Upper lobe of right lung (tissue), 1 donor: ENCODE measurements around the gene LINGO3. TPM values are rescaled to one million over a fixed set of nuclear protein-coding genes. Genes with fewer than 3 reads are reported as not detected.

ENCODE experiments used
- ATAC-seq: fragments of 200-7000 bp; cut with Tn5 transposase; one replicate; pipeline ENCODE4 v1.9.1; 2020; ENCODE audit warnings: mild to moderate bottlenecking, moderate library complexity
- DNase-seq: peaks from one replicate; pipeline ENCODE4 v3.0.0-alpha.2; 2020
- H3K27ac ChIP-seq: fragments of 200-600 bp; one replicate; pipeline ENCODE4 v1.8.0; 2022
- H3K27me3 ChIP-seq: fragments of 200-600 bp; one replicate; pipeline ENCODE4 v1.8.0; 2022; ENCODE audit warnings: mild to moderate bottlenecking
- H3K36me3 ChIP-seq: fragments of 200-600 bp; one replicate; pipeline ENCODE4 v1.8.0; 2022
- H3K4me1 ChIP-seq: fragments of 200-600 bp; one replicate; pipeline ENCODE4 v1.8.0; 2022
- H3K4me3 ChIP-seq: fragments of 200-600 bp; one replicate; pipeline ENCODE4 v1.8.0; 2022; ENCODE audit warnings: mild to moderate bottlenecking
- H3K9me3 ChIP-seq: fragments of 200-600 bp; one replicate; pipeline ENCODE4 v1.8.0; 2022
- CTCF ChIP-seq: fragments of 200-600 bp; IDR thresholded peaks from one replicate; pipeline ENCODE4 v1.8.0; 2022; ENCODE audit warnings: antibody characterized with exemption
- intact Hi-C: fragments of 100-400 bp; cut with DNase I; formaldehyde crosslinking; loops from one replicate; pipeline ENCODE4 v1.11.0; 2022
- total RNA-seq: library from RNA; stranded (reverse); fragmentation: NEBNext Ultra II Directional; extraction: Animal tissue kit (Norgen Biotek cat#: 25700); gene quantifications from one replicate; pipeline ENCODE4 v1.2.1, GENCODE V29; 2021
- donor health status: DM: no; HTN: yes; CAD: no; lungs with severe emphysema.

The LINGO3 gene
- total RNA-seq, 1 donor from 2014 or later, result not detected

GRCh38 chr19:2320939-2321338 is 13.0 kb upstream of the LINGO3 start:
- Histone ChIP-seq H3K27ac (no peak overlapping the region), H3K9me3 (no peaks in the 10 kb centered on the region), H3K27me3 (no peaks in the 10 kb centered on the region), H3K4me1 (no peaks in the 10 kb centered on the region), H3K36me3 (peaks cover 29% of the 10 kb centered on the region), H3K4me3 (no peak overlapping the region)
- TF ChIP-seq CTCF, result no peak
- DNase-seq (no peak), ATAC-seq (no peak)
- intact Hi-C loops, result no loop called here

GRCh38 chr19:2320049-2320448 is 12.1 kb upstream of the LINGO3 start:
- intact Hi-C loops, result no loop called here

GRCh38 chr19:2319551-2319950 is 11.6 kb upstream of the LINGO3 start:
- Histone ChIP-seq H3K4me3 (no peak overlapping the region), H3K27me3 (no peaks in the 10 kb centered on the region), H3K4me1 (no peaks in the 10 kb centered on the region), H3K27ac (no peak overlapping the region), H3K9me3 (no peaks in the 10 kb centered on the region), H3K36me3 (peaks cover 18% of the 10 kb centered on the region)
- ATAC-seq (no peak), DNase-seq (no peak)
- intact Hi-C loops, result no loop called here
- no peak for TF ChIP-seq CTCF

More at GRCh38 chr19:2320049-2320448, 12.1 kb upstream of the LINGO3 start:
- DNase-seq (no peak), ATAC-seq (no peak)
- H3K4me3 ChIP-seq, result no peak overlapping the region
- no peaks in the 10 kb centered on the region for H3K27me3 ChIP-seq
- H3K9me3 ChIP-seq, result no peaks in the 10 kb centered on the region
- H3K36me3 ChIP-seq, result peaks cover 23% of the 10 kb centered on the region
- H3K27ac ChIP-seq, result no peak overlapping the region
- TF ChIP-seq CTCF, result no peak
- H3K4me1 ChIP-seq, result no peaks in the 10 kb centered on the region

- ATAC-seq (no peak), DNase-seq (no peak)
- Histone ChIP-seq H3K4me1 (no peaks in the 10 kb centered on the region), H3K27ac (no peak overlapping the region), H3K9me3 (no peaks in the 10 kb centered on the region), H3K27me3 (no peaks in the 10 kb centered on the region), H3K4me3 (no peak overlapping the region), H3K36me3 (peaks cover 16% of the 10 kb centered on the region)
- intact Hi-C loops, result no loop called here
- TF ChIP-seq CTCF, result no peak
Observed at GRCh38 chr19:2318923-2319322, 11.0 kb upstream of the LINGO3 start.

- no peaks in the 10 kb centered on the region for H3K9me3 ChIP-seq
- no peak for ATAC-seq
- no peak overlapping the region for H3K27ac ChIP-seq
- H3K27me3 ChIP-seq, result peaks cover 7% of the 10 kb centered on the region
- no peak overlapping the region for H3K4me3 ChIP-seq
- intact Hi-C loops, result no loop called here
- no peak for DNase-seq
- no peaks in the 10 kb centered on the region for H3K4me1 ChIP-seq
- peaks cover 6% of the 10 kb centered on the region for H3K36me3 ChIP-seq
- TF ChIP-seq CTCF, result no peak
Observed at GRCh38 chr19:2317756-2318155, 9.8 kb upstream of the LINGO3 start.

GRCh38 chr19:2317300-2317699 is 9.3 kb upstream of the LINGO3 start:
- H3K36me3 ChIP-seq, result peaks cover under 1% of the 10 kb centered on the region
- no peak overlapping the region for H3K4me3 ChIP-seq
- intact Hi-C loops, result no loop called here
- TF ChIP-seq CTCF, result no peak
- no peaks in the 10 kb centered on the region for H3K9me3 ChIP-seq
- no peak overlapping the region for H3K27ac ChIP-seq
- no peaks in the 10 kb centered on the region for H3K4me1 ChIP-seq
- no peak for ATAC-seq
- no peak for DNase-seq
- peaks cover 12% of the 10 kb centered on the region for H3K27me3 ChIP-seq
